CD1c-positive myeloid dendritic cell (primary cell): Measurements from ENCODE around the gene TAP1.
"Not testable (repeated sequence)": the region's sequence is repeated elsewhere in the genome, so short reads cannot be mapped to it uniquely, and the experiment has no call there.

Experiments
- DNase-seq: peaks from one replicate; pipeline ENCODE4 v3.0.0-alpha.2; 2016; ENCODE audit errors: extremely low spot score

The TAP1 gene, protein sequence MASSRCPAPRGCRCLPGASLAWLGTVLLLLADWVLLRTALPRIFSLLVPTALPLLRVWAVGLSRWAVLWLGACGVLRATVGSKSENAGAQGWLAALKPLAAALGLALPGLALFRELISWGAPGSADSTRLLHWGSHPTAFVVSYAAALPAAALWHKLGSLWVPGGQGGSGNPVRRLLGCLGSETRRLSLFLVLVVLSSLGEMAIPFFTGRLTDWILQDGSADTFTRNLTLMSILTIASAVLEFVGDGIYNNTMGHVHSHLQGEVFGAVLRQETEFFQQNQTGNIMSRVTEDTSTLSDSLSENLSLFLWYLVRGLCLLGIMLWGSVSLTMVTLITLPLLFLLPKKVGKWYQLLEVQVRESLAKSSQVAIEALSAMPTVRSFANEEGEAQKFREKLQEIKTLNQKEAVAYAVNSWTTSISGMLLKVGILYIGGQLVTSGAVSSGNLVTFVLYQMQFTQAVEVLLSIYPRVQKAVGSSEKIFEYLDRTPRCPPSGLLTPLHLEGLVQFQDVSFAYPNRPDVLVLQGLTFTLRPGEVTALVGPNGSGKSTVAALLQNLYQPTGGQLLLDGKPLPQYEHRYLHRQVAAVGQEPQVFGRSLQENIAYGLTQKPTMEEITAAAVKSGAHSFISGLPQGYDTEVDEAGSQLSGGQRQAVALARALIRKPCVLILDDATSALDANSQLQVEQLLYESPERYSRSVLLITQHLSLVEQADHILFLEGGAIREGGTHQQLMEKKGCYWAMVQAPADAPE

DNA sequence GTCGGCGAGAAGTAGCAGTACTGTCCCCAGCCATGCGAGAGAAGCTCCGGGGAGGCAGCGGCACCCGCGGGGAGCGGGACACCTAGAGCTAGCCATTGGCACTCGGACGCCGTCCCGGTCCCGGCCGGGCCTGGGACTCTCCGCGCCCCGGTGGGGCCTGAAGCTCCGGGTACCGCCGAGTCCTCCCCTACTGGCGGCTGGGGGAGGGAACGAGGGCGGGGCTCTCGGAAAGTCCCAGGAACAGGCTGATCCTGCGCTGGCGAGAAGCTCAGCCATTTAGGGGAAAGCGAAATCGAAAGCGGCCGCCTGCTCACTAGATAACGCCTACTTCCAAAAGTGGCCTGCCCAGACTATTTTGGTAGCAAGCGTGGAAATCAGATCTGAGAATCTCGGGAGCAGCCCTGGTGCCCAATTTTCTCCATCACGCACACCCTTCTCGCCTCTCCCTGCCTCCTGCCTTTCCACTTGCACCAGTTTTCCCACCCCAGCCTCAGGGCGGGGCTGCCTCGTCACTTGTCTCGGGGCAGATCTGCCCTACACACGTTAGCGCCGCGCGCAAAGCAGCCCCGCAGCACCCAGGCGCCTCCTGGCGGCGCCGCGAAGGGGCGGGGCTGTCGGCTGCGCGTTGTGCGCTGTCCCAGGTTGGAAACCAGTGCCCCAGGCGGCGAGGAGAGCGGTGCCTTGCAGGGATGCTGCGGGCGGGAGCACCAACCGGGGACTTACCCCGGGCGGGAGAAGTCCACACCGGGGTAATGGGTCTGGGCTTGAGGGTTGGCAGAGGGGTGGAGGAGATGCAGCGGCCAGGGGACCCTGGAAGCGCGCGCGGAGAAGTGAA is at the start of gene TAP1, which contains the start of gene PSMB9:
TAP1 (minus strand) TSS at position 164 of the 835 bp plus-strand sequence; CDS start at position 96, 68 bp downstream.
PSMB9 (plus strand) TSS at position 652 of the 835 bp plus-strand sequence; CDS start at position 690, 38 bp downstream.
- peak; percentile 97 for DNase-seq

DNA sequence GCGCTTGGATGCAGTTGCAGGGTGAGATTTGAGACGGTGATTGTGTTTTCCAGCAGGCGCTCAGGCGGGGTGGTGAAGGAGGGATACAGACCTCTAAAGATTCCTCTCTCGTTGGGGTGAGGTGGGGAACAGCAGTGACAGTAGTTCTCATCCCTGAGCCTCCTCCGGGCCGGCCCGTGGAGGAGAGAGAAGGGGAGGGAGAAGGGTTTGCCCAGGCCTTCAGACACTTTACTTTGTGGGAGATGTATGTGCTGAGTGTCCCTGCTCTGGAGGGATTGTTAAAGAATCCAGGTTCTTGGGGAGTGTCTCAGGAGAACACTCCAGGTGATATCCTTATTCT is 41.5 kb upstream of the TAP1 start:
- DNase-seq: no peak

DNA sequence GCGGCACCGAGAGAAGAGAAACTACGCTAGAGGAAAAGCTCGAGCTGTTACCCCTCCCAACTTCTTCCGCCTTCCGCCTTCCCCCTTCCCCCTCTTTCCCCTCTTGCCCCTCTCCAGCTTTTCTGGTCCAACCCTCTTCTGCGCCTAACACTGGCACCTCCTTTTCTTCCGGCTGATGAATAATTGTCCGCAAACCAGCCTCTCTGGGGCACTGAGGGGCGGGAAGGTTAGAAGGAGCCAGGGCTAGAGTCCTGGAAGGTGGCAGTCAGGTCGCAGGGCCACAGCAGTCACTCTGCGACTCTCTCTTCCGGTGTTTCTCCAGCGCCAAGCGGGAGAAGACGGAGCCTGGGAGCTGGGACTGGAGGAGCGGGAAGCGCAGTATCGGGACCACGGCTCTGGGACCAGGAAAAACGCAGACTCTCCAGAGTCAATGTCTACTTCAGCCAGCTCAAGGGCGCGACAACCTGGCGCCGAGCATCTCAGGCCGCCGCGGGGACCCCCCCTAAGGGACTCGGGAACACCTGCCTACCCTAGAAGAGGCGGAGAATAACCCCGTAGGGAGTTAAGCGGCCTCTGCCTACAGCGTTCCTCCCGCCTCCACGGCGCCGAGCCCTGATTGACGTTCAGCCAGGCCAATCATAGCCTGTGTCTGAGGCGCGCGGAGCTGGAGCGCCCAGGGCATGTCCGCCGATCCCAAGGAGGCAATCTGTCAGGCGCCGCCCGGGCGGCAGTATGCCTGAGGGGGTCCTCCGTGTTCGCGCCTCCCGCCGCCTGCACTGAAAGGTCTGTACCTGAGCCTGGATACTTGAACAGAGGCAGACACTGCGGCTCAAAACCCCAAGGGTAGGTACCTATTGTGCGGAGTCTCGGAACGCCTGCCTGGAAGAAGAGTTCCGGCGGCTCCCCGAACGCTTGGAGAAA is 40.8 kb upstream of the TAP1 start:
- DNase-seq: peak; percentile 97

DNA sequence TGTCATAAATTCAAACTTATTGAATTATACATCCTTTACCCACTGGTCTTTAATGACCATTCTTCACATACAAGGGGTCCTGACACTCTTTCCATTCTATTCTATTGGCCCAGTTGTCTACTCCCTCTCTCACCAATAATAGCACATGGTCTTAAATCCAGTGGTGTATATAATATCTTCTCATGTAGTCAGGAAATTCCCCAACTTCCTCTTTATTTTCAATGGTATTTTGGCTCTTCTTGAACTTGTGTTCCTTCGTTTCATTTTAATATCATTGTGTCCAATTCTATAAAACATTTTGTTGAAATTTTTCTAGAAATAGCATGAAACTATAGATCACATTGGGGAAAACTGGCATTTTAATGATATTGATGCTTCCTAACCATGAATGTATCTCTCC is 37.3 kb upstream of the TAP1 start:
- DNase-seq: peak; percentile 26

DNA sequence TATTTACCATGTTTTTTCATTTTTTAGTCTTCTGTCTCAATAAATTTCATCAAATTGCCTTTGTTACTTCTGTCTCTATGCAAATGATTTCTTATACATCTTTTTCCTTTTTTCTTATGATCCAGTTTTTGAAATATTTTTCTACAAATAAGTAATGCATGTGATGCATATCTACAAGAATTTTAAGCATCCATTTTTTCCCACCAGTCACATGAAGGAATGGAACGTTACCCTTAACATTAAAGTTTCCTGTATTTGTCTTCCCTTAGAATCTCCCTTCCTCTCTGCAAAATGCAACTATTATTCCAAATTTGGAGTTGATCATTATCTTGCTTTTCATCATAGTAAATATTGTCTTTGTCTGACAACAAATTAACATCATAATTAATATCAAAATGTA is 36.0 kb upstream of the TAP1 start:
- no peak for DNase-seq

DNA sequence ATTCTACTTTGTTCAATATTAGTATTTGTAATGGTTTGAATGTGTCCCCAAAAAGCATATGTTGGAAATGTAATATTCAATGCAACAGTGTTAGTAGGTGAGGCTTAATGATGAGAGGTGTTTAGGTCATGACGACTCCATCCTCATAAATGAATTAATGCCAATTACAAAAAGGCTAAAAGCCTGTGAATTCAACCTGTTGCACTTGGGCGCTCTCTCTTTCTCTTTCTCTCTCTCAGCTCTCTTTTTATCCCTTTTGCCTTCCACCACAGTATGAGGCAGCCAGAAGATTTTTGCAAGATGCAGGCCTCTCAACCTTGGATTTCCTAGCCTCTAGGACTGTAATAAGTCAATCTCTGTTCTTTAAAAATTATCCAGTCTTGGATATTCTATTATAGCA is 35.1 kb upstream of the TAP1 start:
- DNase-seq: no peak

DNA sequence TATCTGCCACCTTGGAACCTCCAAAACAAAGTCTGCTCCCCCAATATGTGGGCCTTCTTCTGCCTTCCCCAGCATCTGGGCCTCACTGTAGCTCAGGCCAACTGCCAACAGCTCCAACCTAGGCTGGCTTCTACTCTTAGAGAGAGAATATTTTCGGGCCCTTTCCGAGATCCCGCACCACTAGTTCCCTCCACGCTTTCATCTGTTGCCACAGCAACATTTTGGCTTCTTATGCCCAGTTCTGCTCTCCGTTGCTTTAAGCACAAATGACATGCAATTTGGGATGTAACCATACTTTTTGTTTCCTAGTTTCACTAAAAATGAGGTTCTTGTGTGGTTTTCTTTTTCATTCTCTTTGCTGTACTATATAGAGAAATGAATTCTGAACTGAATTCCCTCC is 34.1 kb upstream of the TAP1 start:
- DNase-seq: no peak

DNA sequence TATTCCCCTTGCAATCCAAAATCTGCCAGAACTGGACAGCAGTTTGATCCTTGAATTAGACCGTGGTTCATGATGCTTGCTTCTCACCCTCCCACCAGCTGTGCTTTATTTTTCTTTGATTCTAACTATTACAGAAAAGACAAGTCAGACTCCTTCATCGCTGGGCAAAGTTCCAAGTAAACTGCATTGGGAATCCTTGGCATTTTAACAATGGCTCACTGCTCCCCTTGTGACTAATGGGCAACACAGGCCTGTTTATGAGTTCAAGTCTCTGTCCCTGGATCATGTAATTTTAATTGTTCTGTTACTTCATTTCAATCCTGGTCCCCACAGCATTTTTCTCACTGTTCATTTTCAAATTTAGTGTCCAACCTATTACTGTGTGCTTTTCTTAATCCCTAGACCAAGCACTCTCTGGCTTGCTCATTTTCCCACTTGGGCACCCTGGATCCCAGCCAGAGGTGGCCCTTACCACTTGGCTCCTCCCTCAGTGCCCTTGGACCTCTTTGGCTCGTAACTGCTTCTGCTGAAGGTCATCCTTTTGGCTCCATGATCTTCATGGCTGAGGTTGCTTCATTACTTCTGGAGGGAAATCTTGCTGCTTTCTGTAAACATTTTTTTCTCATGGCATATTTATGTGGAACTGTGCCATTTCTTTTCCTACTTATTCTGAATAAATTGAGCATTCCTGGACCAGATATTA is 33.3 kb upstream of the TAP1 start:
- DNase-seq: no peak

DNA sequence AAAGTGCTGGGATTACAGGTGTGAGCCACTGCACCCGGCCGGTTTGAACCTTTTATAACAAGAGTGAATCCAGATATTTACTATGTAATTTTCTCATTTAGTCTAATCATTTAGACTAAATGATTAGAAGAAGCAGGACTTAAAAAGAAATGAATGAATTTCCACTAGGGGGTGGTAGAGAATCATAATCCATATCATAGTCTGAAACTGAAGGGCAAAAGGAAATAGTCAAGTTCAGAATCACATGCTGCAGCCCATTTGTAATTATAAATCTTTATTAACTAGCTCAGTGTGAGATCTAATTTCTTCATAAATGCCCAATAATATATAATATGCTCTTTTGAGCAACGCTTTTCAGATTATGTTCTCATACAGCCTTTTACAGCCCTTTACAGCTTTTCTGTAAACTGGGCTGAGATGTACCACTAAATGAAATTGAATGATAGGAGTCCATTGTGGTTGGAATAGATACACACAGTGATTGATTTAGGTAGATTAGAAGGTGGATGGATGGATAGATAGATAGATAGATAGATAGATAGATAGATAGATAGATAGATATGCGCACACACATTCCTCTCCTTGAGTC is 32.3 kb upstream of the TAP1 start:
- DNase-seq: peak; percentile 90

DNA sequence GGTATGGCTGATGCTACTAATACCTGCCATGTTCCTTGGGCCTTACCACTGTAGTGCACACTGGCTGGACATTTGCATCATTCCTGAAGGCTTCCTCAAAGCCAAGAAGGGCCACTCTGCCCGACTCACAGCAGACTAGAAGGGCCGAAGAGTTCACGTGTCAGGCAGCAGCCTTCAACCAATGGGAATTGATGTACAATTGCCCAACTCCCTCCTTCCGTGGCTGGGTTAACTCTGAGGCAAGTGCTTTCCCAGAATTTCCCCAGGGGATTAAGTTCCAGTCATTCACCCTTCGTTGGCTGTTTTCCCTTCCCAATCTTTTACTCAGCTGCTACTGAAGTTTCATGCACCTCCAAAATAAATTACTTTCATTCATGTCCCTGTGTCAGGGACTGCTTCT is 30.3 kb upstream of the TAP1 start:
- peak; percentile 13 for DNase-seq

DNA sequence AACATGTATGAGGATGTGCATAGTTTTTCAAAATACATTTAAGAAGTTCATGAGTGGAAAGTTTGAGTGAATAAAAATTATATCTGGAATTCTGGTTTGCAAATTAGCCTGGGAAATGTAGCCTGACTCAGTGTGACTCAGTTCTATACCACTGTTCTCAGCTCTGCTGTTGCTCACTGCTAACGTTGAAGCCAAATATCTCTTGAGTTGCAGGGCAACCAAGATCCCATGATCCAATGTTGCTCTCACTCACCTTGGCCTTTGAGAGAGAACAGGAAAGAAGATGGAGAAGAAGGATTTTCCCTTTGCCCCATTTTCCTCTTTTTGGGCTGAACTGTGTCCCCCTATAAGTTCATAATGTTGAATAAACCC is 29.4 kb upstream of the TAP1 start:
- DNase-seq: no peak

DNA sequence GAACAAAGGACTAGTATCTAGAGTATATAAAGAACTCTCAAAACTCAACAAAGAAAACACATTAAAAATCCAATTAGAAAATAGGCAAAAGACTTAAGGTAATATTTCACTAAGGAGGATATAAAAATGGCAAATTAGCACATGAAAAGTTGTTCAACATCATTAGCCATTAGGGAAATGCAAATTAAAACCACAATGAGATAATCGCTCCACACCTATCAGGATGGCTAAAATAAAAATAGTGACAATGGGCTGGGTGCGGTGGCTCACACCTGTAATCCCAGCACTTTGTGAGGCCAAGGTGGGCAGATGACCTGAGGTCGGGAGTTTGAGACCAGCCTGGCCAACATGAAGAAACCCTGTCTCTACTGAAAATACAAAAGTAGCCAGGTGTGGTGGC is 27.5 kb upstream of the TAP1 start:
- DNase-seq: not testable (repeated sequence)

DNA sequence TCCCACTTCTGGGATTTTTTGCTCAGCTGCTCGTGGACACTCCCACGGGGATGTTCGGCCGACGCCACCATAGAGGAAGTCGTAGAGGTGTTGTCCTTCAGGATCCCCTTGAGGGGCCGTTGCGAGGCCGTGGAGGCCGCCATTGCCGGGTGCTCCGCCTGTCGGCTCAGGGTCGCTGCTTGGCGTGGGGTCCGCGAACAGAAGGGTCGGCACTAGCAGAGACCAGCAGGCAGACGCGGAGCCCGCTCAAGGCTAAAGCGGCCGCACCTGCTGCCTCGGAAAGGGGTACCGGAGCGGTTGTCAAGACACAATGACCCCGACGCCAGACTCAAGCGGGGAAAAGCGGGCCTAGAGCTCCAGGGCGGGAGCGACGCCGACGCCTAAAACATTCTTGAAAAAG is 26.2 kb upstream of the TAP1 start:
- no peak for DNase-seq

DNA sequence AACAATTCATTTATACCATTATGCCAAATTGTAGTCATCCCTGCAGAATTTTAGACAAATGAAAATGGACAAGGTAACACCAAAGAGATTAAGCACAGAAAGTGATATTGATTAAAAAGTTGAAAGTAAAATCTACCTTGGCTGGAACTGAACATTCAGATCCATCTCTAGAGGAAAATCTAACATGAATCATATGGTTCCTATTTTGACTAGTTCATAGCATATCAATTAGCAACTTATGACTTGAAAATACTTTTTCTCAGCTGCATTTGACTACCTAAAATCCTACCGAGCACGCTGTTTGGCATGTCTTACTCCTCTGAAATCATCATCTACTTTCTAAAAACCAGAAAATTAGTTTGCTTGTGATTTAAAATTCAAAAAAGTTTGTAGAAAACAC is 23.1 kb upstream of the TAP1 start:
- DNase-seq: no peak

DNA sequence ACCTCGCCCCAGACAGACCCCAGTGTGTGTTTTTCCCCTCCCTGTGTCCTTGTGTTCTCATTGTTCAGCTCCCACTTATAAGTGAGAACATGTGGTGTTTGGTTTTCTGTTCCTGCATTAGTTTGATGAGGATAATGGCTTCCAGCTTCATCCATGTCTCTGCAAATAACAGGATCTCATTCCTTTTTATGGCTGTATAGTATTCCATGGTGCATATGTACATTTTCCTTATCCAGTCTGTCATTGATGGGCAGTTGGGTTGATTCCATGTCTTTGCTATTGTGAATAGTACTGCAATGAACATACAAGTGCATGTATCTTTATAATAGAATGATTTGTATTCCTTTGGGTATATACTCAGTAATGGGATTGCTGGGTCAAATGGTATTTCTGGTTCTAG is 20.4 kb upstream of the TAP1 start:
- DNase-seq: not testable (repeated sequence)

DNA sequence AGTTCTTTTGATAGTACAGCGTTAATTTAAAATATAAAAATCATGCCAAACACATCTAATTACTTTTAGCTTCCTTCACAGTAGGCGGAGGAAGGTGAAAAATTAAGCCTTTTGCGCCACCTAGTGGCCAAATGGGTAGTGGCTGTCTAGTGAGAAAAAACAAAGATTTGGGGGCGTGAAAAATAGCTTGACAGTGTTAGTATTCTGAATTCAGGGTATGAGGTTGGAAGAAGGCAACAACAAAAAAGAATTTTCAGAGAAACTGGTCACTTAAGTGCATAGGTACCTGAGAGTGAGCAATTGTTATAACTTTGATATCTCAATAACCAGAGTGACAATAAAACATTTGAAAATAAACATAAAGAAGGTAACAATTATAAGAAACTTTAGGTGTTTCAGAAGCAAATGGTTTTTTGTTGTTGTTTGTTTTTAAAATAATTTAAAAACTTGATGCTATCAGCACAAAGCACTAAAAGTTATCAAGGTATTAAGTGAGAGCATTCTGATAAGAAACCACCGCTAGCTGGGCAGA is 14.8 kb upstream of the TAP1 start:
- peak; percentile 94 for DNase-seq

DNA sequence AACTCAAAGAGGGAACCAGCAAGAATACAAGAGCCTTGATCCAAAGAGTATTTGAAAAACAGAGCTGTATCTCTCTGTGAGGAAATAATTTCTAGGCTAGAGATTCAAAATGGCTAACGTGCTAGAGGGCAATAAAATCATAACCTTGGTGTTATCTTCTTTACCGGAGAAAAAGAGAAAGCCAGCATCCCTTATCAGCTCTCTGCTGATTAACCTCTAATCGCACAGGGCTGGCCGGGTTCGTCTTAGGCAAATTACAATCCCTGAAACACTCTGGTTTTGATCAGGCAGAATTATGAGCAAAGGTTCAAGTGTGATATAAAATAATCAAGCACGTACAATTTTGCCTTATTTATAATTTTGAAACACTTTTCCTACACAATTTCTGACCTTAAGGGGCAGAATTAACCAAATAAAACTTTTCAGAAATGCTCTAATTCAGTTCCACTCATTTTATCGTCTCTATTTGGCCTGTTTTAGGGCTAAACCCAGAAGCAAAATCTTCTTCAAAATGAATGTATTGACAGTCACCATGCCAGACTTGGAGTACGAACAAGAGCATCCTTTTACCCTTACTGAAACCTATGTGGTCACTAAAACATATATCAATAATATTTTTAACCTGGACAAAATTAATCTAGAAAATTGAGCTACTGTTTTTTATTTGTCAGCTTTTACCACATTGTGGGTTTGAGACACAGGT is 14.2 kb upstream of the TAP1 start:
- DNase-seq: no peak

DNA sequence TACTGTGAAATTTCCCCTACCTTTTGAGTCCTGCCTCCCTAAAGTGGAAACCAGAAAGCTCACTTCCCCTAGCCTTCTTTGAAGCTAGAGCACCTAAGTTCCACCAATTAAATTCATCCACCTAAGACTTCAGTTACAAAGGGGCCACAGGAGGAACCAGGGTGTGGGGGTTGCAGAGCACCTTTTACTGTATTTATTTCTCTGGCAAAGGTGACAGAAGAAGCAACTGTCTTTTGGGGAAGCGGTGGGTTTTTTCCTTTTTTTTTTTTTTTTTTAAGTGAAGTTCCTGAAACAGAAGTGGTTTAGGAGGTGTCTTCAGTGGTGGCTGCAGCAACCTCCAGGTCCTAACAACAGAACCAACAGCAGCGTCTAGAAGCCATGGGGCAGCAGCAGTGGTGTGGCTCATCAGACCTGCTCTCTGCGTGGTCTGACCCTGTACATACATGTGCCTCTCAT is 13.5 kb upstream of the TAP1 start:
- peak; percentile 45 for DNase-seq

DNA sequence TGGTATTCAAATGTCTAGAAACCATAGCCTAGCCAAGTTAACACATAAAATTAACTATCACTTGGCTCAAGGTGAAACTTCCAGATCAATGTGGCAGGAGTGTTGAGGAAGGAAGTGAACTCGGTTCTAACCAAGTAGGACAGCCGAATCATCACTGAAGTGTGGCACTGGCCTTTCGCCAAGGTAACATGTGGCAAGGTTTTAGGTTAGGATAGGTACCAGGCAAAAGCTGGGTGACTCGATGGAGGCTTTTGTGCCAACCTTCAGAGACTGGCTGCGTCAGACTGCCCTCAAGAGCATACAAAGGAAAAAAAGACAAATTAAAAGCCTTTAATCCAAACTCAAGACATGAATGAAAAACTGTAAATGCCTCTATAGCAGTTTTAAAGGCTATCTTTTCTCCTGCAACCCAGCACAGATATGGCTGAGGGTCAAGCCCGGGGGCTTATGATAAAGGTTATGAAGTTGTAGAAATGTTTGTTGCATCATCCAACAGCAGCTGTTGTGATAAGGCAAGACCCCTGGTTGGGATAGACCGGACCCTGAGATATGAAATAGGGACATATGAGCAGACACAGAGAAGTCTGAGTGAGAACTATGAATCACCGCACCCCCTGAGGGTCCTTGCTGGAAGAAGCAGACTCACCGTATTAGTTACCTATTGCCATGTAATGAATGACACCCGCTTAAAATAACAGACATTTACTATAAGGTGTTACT is 12.4 kb upstream of the TAP1 start:
- no peak for DNase-seq
